CD1c-positive myeloid dendritic cell (primary cell): ENCODE data around the gene APEH.

ENCODE experiments used
- DNase-seq: peaks from one replicate; pipeline ENCODE4 v3.0.0-alpha.2; 2016; ENCODE audit errors: extremely low spot score

Gene APEH

GRCh38 chr3:49650637-49651036, 23.5 kb upstream of the APEH start:
- no peak for DNase-seq

GRCh38 chr3:49652218-49652902, 21.8 kb upstream of the APEH start:
- DNase-seq: no peak

GRCh38 chr3:49652903-49653415, 21.2 kb upstream of the APEH start:
- no peak for DNase-seq

GRCh38 chr3:49653621-49654020, 20.5 kb upstream of the APEH start:
- no peak for DNase-seq

GRCh38 chr3:49654176-49654825, 19.9 kb upstream of the APEH start:
- DNase-seq: no peak

GRCh38 chr3:49654955-49655556, 19.1 kb upstream of the APEH start:
- DNase-seq: no peak

GRCh38 chr3:49655731-49656285, 18.3 kb upstream of the APEH start:
- DNase-seq: no peak

GRCh38 chr3:49656541-49657112, 17.5 kb upstream of the APEH start:
- no peak for DNase-seq

GRCh38 chr3:49657208-49657915, 16.8 kb upstream of the APEH start:
- DNase-seq: no peak

GRCh38 chr3:49658711-49659110, 15.4 kb upstream of the APEH start:
- no peak for DNase-seq

GRCh38 chr3:49659756-49660155, 14.4 kb upstream of the APEH start:
- DNase-seq: no peak

GRCh38 chr3:49661281-49661680, 12.9 kb upstream of the APEH start:
- DNase-seq: no peak

GRCh38 chr3:49662021-49662420, 12.1 kb upstream of the APEH start:
- no peak for DNase-seq

- DNase-seq: no peak
Observed at GRCh38 chr3:49662720-49663413, 11.3 kb upstream of the APEH start.

- DNase-seq: no peak
Observed at GRCh38 chr3:49663831-49664230, 10.3 kb upstream of the APEH start.

- no peak for DNase-seq
Observed at GRCh38 chr3:49664300-49664699, 9.9 kb upstream of the APEH start.

- DNase-seq: no peak
Observed at GRCh38 chr3:49665822-49666519, 8.2 kb upstream of the APEH start.

GRCh38 chr3:49666592-49666991, 7.6 kb upstream of the APEH start:
- DNase-seq: no peak

GRCh38 chr3:49667701-49668413, 6.3 kb upstream of the APEH start:
- no peak for DNase-seq

GRCh38 chr3:49668414-49668797, 5.7 kb upstream of the APEH start:
- no peak for DNase-seq
